ENCODE results near the gene CCDC197.

- TF ChIP-seq POLR2A (conservative IDR thresholded peaks at IDR 0.05) (no peak), SIRT6 (IDR thresholded peaks at IDR 0.05; ENCODE audit: low read depth, low read length) (no peak), FOS (IDR thresholded peaks at IDR 0.05; ENCODE audit: extremely low read depth, insufficient read length) (no peak), MYC (IDR thresholded peaks at IDR 0.05; ENCODE audit: low read depth, low read length) (no peak), MYC (CRISPR knock-in tag; IDR thresholded peaks at IDR 0.05; ENCODE audit: borderline replicate concordance, low read depth) (no peak), CTBP1 (IDR thresholded peaks at IDR 0.05; ENCODE audit: borderline replicate concordance) (no peak), CHD2 (IDR thresholded peaks at IDR 0.05; ENCODE audit: low read depth, low read length) (no peak)
- TF ChIP-seq, protein P1, sequence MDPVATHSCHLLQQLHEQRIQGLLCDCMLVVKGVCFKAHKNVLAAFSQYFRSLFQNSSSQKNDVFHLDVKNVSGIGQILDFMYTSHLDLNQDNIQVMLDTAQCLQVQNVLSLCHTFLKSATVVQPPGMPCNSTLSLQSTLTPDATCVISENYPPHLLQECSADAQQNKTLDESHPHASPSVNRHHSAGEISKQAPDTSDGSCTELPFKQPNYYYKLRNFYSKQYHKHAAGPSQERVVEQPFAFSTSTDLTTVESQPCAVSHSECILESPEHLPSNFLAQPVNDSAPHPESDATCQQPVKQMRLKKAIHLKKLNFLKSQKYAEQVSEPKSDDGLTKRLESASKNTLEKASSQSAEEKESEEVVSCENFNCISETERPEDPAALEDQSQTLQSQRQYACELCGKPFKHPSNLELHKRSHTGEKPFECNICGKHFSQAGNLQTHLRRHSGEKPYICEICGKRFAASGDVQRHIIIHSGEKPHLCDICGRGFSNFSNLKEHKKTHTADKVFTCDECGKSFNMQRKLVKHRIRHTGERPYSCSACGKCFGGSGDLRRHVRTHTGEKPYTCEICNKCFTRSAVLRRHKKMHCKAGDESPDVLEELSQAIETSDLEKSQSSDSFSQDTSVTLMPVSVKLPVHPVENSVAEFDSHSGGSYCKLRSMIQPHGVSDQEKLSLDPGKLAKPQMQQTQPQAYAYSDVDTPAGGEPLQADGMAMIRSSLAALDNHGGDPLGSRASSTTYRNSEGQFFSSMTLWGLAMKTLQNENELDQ (CRISPR knock-in tag; IDR thresholded peaks at IDR 0.05; ENCODE audit: borderline replicate concordance), result no peak
Measured at GRCh38 chr14:94016446-94016976, 19.4 kb downstream of the CCDC197 start.
